IMR-90 (cell line): ENCODE measurements around the gene SLC29A3. TPM values are rescaled to one million over a fixed set of nuclear protein-coding genes. Genes with fewer than 3 reads are reported as not detected.

Experiments used
- ATAC-seq: fragments of 200-7000 bp; cut with Tn5 transposase; 2 replicates; pipeline ENCODE4 v1.9.1; 2020; ENCODE audit warnings: low read depth, mild to moderate bottlenecking, moderate library complexity
- BruUV-seq: library from RNA; stranded (reverse); fragments of 400-500 nt; replicated peaks from 2 replicates; lab custom pipeline; 2021; lab: Mats Ljungman, UMichigan
- CTCF ChIA-PET: fragments of 300-600 bp; formaldehyde crosslinking; extraction: SDS; loops from one replicate; lab custom pipeline; 2021; ENCODE audit warnings: antibody characterized with exemption; lab: Yijun Ruan, JAX
- POLR2A ChIA-PET: fragments of 300-600 bp; sonication (Branson Sonifier 250); formaldehyde crosslinking; loops from one replicate; lab custom pipeline; 2022; ENCODE audit warnings: antibody characterized with exemption; ENCODE audit not compliant: unreplicated experiment; lab: Charles Lee
- DNase-seq: peaks from one replicate; pipeline ENCODE4 v3.0.0; 2013
- H2AFZ ChIP-seq: replicated peaks from 2 replicates; pipeline ENCODE3; 2013; ENCODE audit warnings: low read length, mild to moderate bottlenecking; ENCODE audit not compliant: poor library complexity
- H2AK5ac ChIP-seq: 2 replicates; pipeline ENCODE4 v1.6.1; 2013; ENCODE audit warnings: low read depth, low read length, inconsistent platforms
- H2AK9ac ChIP-seq: replicated peaks from 2 replicates; pipeline ENCODE3; 2013; ENCODE audit warnings: mild to moderate bottlenecking, low read depth, low read length, moderate library complexity; ENCODE audit not compliant: poor library complexity
- H2BK120ac ChIP-seq: 2 replicates; pipeline ENCODE4 v1.6.1; 2013; ENCODE audit warnings: low read depth, low read length, inconsistent platforms
- H2BK15ac ChIP-seq: 3 replicates; pipeline ENCODE4 v1.6.1; 2013; ENCODE audit warnings: low read depth, low read length, inconsistent platforms
- H2BK20ac ChIP-seq: 2 replicates; pipeline ENCODE4 v1.6.1; 2013; ENCODE audit warnings: low read depth, mild to moderate bottlenecking, inconsistent platforms, low read length, moderate library complexity
- H2BK5ac ChIP-seq: 2 replicates; pipeline ENCODE4 v1.6.1; 2013; ENCODE audit warnings: mild to moderate bottlenecking, low read depth, low read length, inconsistent platforms; ENCODE audit not compliant: poor library complexity, severe bottlenecking
- H3K14ac ChIP-seq: replicated peaks from 2 replicates; pipeline ENCODE4 v1.6.1; 2013; ENCODE audit warnings: low read depth, low read length, inconsistent platforms
- H3K18ac ChIP-seq: 2 replicates; pipeline ENCODE4 v1.6.1; 2013; ENCODE audit warnings: low read depth, low read length, control low read depth
- H3K23ac ChIP-seq: 2 replicates; pipeline ENCODE4 v1.6.1; 2013; ENCODE audit warnings: low read depth, low read length, inconsistent platforms
- H3K27ac ChIP-seq: 2 replicates; pipeline ENCODE4 v1.5.1; 2013; ENCODE audit warnings: mild to moderate bottlenecking, control low read depth, low read length; ENCODE audit not compliant: insufficient read depth
- H3K27me3 ChIP-seq: 2 replicates; pipeline ENCODE4 v1.6.1; 2013; ENCODE audit warnings: low read length; ENCODE audit not compliant: control insufficient read depth, insufficient read depth
- H3K36me3 ChIP-seq: 2 replicates; pipeline ENCODE4 v1.6.1; 2013; ENCODE audit warnings: low read length, mixed read lengths; ENCODE audit not compliant: control insufficient read depth, insufficient read depth
- H3K4ac ChIP-seq: 2 replicates; pipeline ENCODE4 v1.6.1; 2013; ENCODE audit warnings: low read depth, low read length, inconsistent platforms
- H3K4me1 ChIP-seq: 2 replicates; pipeline ENCODE4 v1.6.1; 2013; ENCODE audit warnings: low read length, mixed read lengths; ENCODE audit not compliant: control insufficient read depth, insufficient read depth
- H3K4me2 ChIP-seq: 2 replicates; pipeline ENCODE4 v1.6.1; 2013; ENCODE audit warnings: low read depth, mild to moderate bottlenecking, control low read depth, low read length, moderate library complexity
- H3K4me3 ChIP-seq: 2 replicates; pipeline ENCODE4 v1.5.1; 2013; ENCODE audit warnings: low read depth, mild to moderate bottlenecking, control low read depth, low read length, moderate library complexity; ENCODE audit not compliant: insufficient read depth
- H3K56ac ChIP-seq: 2 replicates; pipeline ENCODE4 v1.6.1; 2013; ENCODE audit warnings: low read length, inconsistent platforms; ENCODE audit not compliant: insufficient read depth; ENCODE audit errors: extremely low read depth
- H3K79me1 ChIP-seq, 2 experiments: 2 replicates each; pipeline ENCODE4 v1.6.1; 2013; ENCODE audit warnings: low read length in 2 of 2, inconsistent platforms in 1 of 2, low read depth in 1 of 2
- H3K9ac ChIP-seq: 2 replicates; pipeline ENCODE4 v1.6.1; 2013; ENCODE audit warnings: low read depth, low read length, control low read depth
- H3K9me1 ChIP-seq: 2 replicates; pipeline ENCODE4 v1.6.1; 2013; ENCODE audit warnings: low read length, inconsistent platforms; ENCODE audit not compliant: insufficient read depth
- H3K9me3 ChIP-seq: 2 replicates; pipeline ENCODE4 v1.6.1; 2013; ENCODE audit warnings: low read length; ENCODE audit not compliant: control insufficient read depth, insufficient read depth
- H4K20me1 ChIP-seq: 2 replicates; pipeline ENCODE4 v1.6.1; 2013; ENCODE audit warnings: low read length, inconsistent platforms; ENCODE audit not compliant: insufficient read depth
- H4K5ac ChIP-seq: 2 replicates; pipeline ENCODE4 v1.6.1; 2013; ENCODE audit warnings: mild to moderate bottlenecking, low read depth, low read length, control low read depth
- H4K8ac ChIP-seq, 2 experiments: 2 replicates each; pipeline ENCODE4 v1.6.1; 2013; ENCODE audit warnings: low read depth in 2 of 2, low read length in 2 of 2, control low read depth in 1 of 2, inconsistent platforms in 1 of 2
- H4K91ac ChIP-seq: 2 replicates; pipeline ENCODE4 v1.6.1; 2013; ENCODE audit warnings: low read depth, low read length, inconsistent platforms; ENCODE audit not compliant: insufficient read depth
- BHLHE40 ChIP-seq: fragments of 150-350 bp; IDR thresholded peaks from 2 replicates; pipeline ENCODE4 v1.6.1; 2016; ENCODE audit warnings: mild to moderate bottlenecking, low read depth, low read length
- CEBPB ChIP-seq: IDR thresholded peaks from 2 replicates; pipeline ENCODE4 v1.6.1; 2012; ENCODE audit warnings: low read depth, low read length, improper control_type of control experiment
- CHD1 ChIP-seq: IDR thresholded peaks from 2 replicates; pipeline ENCODE4 v1.6.1; 2012; ENCODE audit warnings: low read depth, low read length, improper control_type of control experiment
- CTCF ChIP-seq: conservative IDR thresholded peaks from 2 replicates; pipeline ENCODE4 v1.5.1; 2012; ENCODE audit warnings: mild to moderate bottlenecking, low read depth, low read length, improper control_type of control experiment
- ELK1 ChIP-seq: fragments of 150-350 bp; IDR thresholded peaks from 2 replicates; pipeline ENCODE4 v1.6.1; 2016; ENCODE audit warnings: low read depth, mild to moderate bottlenecking, low read length, moderate library complexity, borderline replicate concordance
- FOS ChIP-seq: fragments of 150-350 bp; IDR thresholded peaks from 2 replicates; pipeline ENCODE4 v1.6.1; 2016; ENCODE audit warnings: low read depth, low read length
- MAFK ChIP-seq: IDR thresholded peaks from 2 replicates; pipeline ENCODE4 v1.6.1; 2012; ENCODE audit warnings: low read depth, low read length, improper control_type of control experiment
- MAZ ChIP-seq: IDR thresholded peaks from 2 replicates; pipeline ENCODE4 v1.6.1; 2012; ENCODE audit warnings: low read depth, mild to moderate bottlenecking, low read length, improper control_type of control experiment, moderate library complexity, borderline replicate concordance
- MXI1 ChIP-seq: IDR thresholded peaks from 2 replicates; pipeline ENCODE4 v1.6.1; 2012; ENCODE audit warnings: low read depth, mild to moderate bottlenecking, low read length, moderate library complexity, borderline replicate concordance
- NFE2L2 ChIP-seq: fragments of 150-350 bp; IDR thresholded peaks from 2 replicates; pipeline ENCODE4 v1.6.1; 2016; ENCODE audit warnings: low read depth, mild to moderate bottlenecking, low read length
- POLR2A ChIP-seq: IDR thresholded peaks from 2 replicates; pipeline ENCODE4 v1.6.1; 2012; ENCODE audit warnings: mild to moderate bottlenecking, low read depth, low read length
- RAD21 ChIP-seq: IDR thresholded peaks from 2 replicates; pipeline ENCODE4 v1.6.1; 2012; ENCODE audit warnings: low read length, improper control_type of control experiment
- RCOR1 ChIP-seq: IDR thresholded peaks from 2 replicates; pipeline ENCODE4 v1.6.1; 2012; ENCODE audit warnings: mild to moderate bottlenecking, low read length, improper control_type of control experiment; ENCODE audit not compliant: insufficient replicate concordance
- RFX5 ChIP-seq: IDR thresholded peaks from 2 replicates; pipeline ENCODE4 v1.8.0; 2012; ENCODE audit warnings: low read depth, mild to moderate bottlenecking, low read length, moderate library complexity
- SMC3 ChIP-seq: fragments of 150-350 bp; IDR thresholded peaks from 2 replicates; pipeline ENCODE4 v1.6.1; 2016; ENCODE audit warnings: low read depth, mild to moderate bottlenecking, antibody characterized with exemption, low read length, moderate library complexity
- USF2 ChIP-seq: fragments of 150-350 bp; IDR thresholded peaks from 2 replicates; pipeline ENCODE4 v1.6.1; 2017; ENCODE audit warnings: mild to moderate bottlenecking, antibody characterized with exemption, low read length, low read depth
- WGBS, 2 experiments: methylation state at CpG; one replicate each; pipeline versions ENCODE4 v1.1.5 to v1.1.7; 2013; ENCODE audit warnings: missing lambda C conversion rate in 2 of 2; ENCODE audit not compliant: insufficient read length in 1 of 2; ENCODE audit errors: extremely low coverage in 2 of 2; 5-methylcytosine and 5-hydroxymethylcytosine counted together
- dilution Hi-C: fragments of 300-500 bp; cut with HindIII; formaldehyde crosslinking; loops from one replicate; pipeline ENCODE4 v1.14.3; 2018; ENCODE audit warnings: low sequenced_read_pairs; ENCODE audit not compliant: unreplicated experiment
- in situ Hi-C: fragments of 300-500 bp; cut with MboI; formaldehyde crosslinking; loops from 3 replicates; pipeline ENCODE4 v1.14.3; 2019; ENCODE audit warnings: low sequenced_read_pairs, inconsistent platforms, mixed read lengths
- intact Hi-C: fragments of 100-400 bp; cut with micrococcal nuclease; formaldehyde crosslinking; loops from 2 replicates; pipeline ENCODE4 v1.10.0; 2022
- polyA plus RNA-seq, 3 experiments: library from polyadenylated mRNA; depleted of rRNA; stranded (reverse); fragments of >200 nt; gene quantifications; 2 replicates each; pipeline ENCODE4 v1.2.3, GENCODE V29; 2012; ENCODE audit warnings: low replicate concordance in 1 of 3
- total RNA-seq: library from RNA; depleted of rRNA; stranded (reverse); fragments of >200 nt; gene quantifications from 2 replicates; pipeline ENCODE4 v1.2.3, GENCODE V29; 2012

Gene SLC29A3
- total and polyA plus RNA-seq, 2 of the 4 experiments (the other 2 are of a cell fraction), result 0.72 to 3.0 TPM

- Histone ChIP-seq H2BK120ac (no peak overlapping the region), H3K4ac (no peak overlapping the region), H2BK5ac (no peak overlapping the region), H2BK15ac (no peak overlapping the region), H3K79me1 (no peaks in the 10 kb centered on the region), H2AK5ac (no peak overlapping the region), H3K4me2 (no peak overlapping the region), H3K4me3 (no peak overlapping the region), H3K27me3 (no peaks in the 10 kb centered on the region), H3K23ac (no peak overlapping the region), H3K9me1 (no peaks in the 10 kb centered on the region), H3K36me3 (peaks cover 8% of the 10 kb centered on the region; the same call in 1 of the 2 replicates), H3K14ac (no peak overlapping the region), H2AK9ac (no peak overlapping the region), H3K18ac (no peak overlapping the region), H2AFZ (no peak overlapping the region), H4K5ac (no peak overlapping the region), H3K9ac (no peak overlapping the region), H3K56ac (no peak overlapping the region), H3K27ac (no peak overlapping the region), H2BK20ac (no peak overlapping the region), H4K91ac (no peak overlapping the region), H3K4me1 (no peaks in the 10 kb centered on the region; the same call in 1 of the 2 replicates), H3K9me3 (no peaks in the 10 kb centered on the region), H4K8ac (no peak overlapping the region), H4K20me1 (no peaks in the 10 kb centered on the region)
- ATAC-seq (no peak), DNase-seq (no peak)
- intact Hi-C loops, result no loop called here
- WGBS, 2 experiments, result 91% methylated on average over 12 of the region's 19 CpGs; no CpG with 5 or more reads in 1 of the 2 experiments
- CTCF ChIA-PET, result interaction anchor here (0.7 kb wide), 1 partner anchor 9 kb away, joined by 4 read pairs; no protein-coding TSS in a partner anchor
- in situ Hi-C loops, result no loop called here
- POLR2A ChIA-PET, result no interaction called here
- dilution Hi-C loops, result no loop called here
- TF ChIP-seq CHD1, result no peak
- no peak for TF ChIP-seq CEBPB
- no peak for TF ChIP-seq RAD21
- no peak for TF ChIP-seq MXI1
- TF ChIP-seq RCOR1, result no peak
- no peak for TF ChIP-seq USF2
- TF ChIP-seq RFX5, result no peak
- TF ChIP-seq MAFK, result no peak
- no peak for TF ChIP-seq SMC3
- no peak for TF ChIP-seq ELK1
- TF ChIP-seq MAZ, result no peak
- no peak for TF ChIP-seq POLR2A
- TF ChIP-seq NFE2L2, result no peak
- TF ChIP-seq FOS, result no peak
- no peak for TF ChIP-seq CTCF
- TF ChIP-seq BHLHE40, result no peak
- no TSS peak for BruUV-seq
These were observed 25.5 kb upstream of the SLC29A3 start for GRCh38 chr10:71293446-71294084.
